Mammary epithelial cell (primary cell): ENCODE measurements around the gene KAZN.

Source experiments
- EZH2 ChIP-seq: IDR thresholded peaks from 2 replicates; pipeline ENCODE4 v1.6.1; 2012; ENCODE audit warnings: low read length, inconsistent platforms, borderline replicate concordance
- TF ChIP-seq, protein P1 (sequence below), 2 donors: IDR thresholded peaks in 1 of 2; conservative IDR thresholded peaks in 1 of 2; 2 replicates each; pipeline ENCODE4 v1.5.1; 2011 to 2012; ENCODE audit warnings: inconsistent platforms in 2 of 2, low read length in 2 of 2, mild to moderate bottlenecking in 2 of 2, control low read depth in 1 of 2, low read depth in 1 of 2; ENCODE audit not compliant: insufficient read depth in 1 of 2; ENCODE audit errors: extremely low read depth in 1 of 2

DNA sequence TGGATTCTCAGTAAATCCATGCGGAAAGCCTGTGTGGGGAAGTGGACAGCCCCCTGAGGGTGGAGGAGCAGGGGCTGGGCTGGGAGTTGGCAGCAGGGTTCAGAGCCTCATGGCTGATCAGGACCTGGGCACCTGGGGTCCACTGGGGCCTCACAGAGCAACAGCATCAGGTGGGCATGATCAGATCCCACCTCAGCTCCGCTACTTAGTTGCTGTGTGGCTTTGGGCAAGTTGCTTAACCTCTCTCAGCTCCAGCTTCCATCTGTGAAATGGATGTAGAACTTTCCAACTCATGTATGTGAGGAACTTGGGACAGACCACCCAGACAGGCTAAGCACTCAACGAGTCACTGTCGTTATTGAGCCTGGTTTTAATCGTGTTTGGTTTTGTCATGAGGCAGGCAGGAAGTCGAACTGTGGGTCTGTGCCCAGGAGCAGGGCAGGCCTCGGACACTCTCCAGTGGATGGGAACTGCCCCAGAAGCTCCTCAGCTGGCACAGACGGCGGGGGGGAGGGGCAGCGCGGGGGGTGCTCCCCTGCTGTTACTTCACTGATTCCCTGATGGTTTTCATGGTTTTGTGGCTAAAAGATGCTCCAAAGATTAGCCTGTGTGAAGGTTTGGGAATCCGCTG, 399.3 kb downstream of the KAZN start:
- TF ChIP-seq, protein P1, sequence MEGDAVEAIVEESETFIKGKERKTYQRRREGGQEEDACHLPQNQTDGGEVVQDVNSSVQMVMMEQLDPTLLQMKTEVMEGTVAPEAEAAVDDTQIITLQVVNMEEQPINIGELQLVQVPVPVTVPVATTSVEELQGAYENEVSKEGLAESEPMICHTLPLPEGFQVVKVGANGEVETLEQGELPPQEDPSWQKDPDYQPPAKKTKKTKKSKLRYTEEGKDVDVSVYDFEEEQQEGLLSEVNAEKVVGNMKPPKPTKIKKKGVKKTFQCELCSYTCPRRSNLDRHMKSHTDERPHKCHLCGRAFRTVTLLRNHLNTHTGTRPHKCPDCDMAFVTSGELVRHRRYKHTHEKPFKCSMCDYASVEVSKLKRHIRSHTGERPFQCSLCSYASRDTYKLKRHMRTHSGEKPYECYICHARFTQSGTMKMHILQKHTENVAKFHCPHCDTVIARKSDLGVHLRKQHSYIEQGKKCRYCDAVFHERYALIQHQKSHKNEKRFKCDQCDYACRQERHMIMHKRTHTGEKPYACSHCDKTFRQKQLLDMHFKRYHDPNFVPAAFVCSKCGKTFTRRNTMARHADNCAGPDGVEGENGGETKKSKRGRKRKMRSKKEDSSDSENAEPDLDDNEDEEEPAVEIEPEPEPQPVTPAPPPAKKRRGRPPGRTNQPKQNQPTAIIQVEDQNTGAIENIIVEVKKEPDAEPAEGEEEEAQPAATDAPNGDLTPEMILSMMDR (conservative IDR thresholded peaks at IDR 0.05 in 1 of 2, IDR thresholded peaks at IDR 0.05 in 1 of 2; ENCODE audit: extremely low read depth in 1 of 2, insufficient read depth in 1 of 2, low read depth in 1 of 2, low read length in 2 of 2) = no peak
- no peak for TF ChIP-seq EZH2
